DOHH2 (cell line): Measurements from ENCODE around the gene GRIN2A.

Source experiments
- H3F3A ChIP-seq: fragments of 200-600 bp; sonication (generic), shearing (Covaris generic); 2 replicates; pipeline ENCODE4 v1.6.0; 2016; ENCODE audit warnings: antibody characterized with exemption, mild to moderate bottlenecking; ENCODE audit not compliant: control insufficient read depth, insufficient read depth
- H3K27ac ChIP-seq: fragments of 200-600 bp; sonication (generic); 2 replicates; pipeline ENCODE4 v1.5.1; 2014; ENCODE audit warnings: low read depth, mild to moderate bottlenecking, low read length, moderate library complexity
- H3K27me3 ChIP-seq: fragments of 200-600 bp; sonication (generic); 2 replicates; pipeline ENCODE4 v1.6.1; 2014; ENCODE audit warnings: mild to moderate bottlenecking, low read length, mixed read lengths; ENCODE audit not compliant: control insufficient read depth
- H3K36me3 ChIP-seq: fragments of 200-600 bp; sonication (generic); 2 replicates; pipeline ENCODE4 v1.6.1; 2014; ENCODE audit warnings: mild to moderate bottlenecking, low read length, moderate library complexity, mixed read lengths; ENCODE audit not compliant: control insufficient read depth
- H3K4me1 ChIP-seq: fragments of 200-600 bp; sonication (generic); 2 replicates; pipeline ENCODE4 v1.6.1; 2014; ENCODE audit warnings: mild to moderate bottlenecking, low read length, mixed read lengths; ENCODE audit not compliant: control insufficient read depth
- H3K4me2 ChIP-seq: fragments of 200-600 bp; sonication (generic); 2 replicates; pipeline ENCODE4 v1.6.0; 2014; ENCODE audit warnings: mild to moderate bottlenecking, low read length, moderate library complexity
- H3K4me3 ChIP-seq: fragments of 200-600 bp; sonication (generic); 2 replicates; pipeline ENCODE4 v1.5.1; 2014; ENCODE audit warnings: mild to moderate bottlenecking, low read length, mixed read lengths
- H3K79me2 ChIP-seq: fragments of 200-600 bp; sonication (generic); 2 replicates; pipeline ENCODE4 v1.6.1; 2014; ENCODE audit warnings: mild to moderate bottlenecking, low read length, mixed read lengths; ENCODE audit not compliant: control insufficient read depth
- H3K9me2 ChIP-seq: fragments of 200-600 bp; sonication (generic); replicated peaks from 2 replicates; pipeline ENCODE4 v1.6.1; 2014; ENCODE audit warnings: mild to moderate bottlenecking, low read length, mixed read lengths; ENCODE audit not compliant: control insufficient read depth
- H3K9me3 ChIP-seq: fragments of 200-600 bp; sonication (generic); 2 replicates; pipeline ENCODE4 v1.6.1; 2014; ENCODE audit warnings: antibody characterized with exemption, low read length, mixed read lengths; ENCODE audit not compliant: control insufficient read depth, insufficient read depth
- H4K20me1 ChIP-seq: fragments of 200-600 bp; sonication (generic); 2 replicates; pipeline ENCODE4 v1.6.0; 2014; ENCODE audit warnings: low read depth, mild to moderate bottlenecking, antibody characterized with exemption, low read length, moderate library complexity; ENCODE audit not compliant: control insufficient read depth, insufficient read depth
- EZH2phosphoT487 ChIP-seq: fragments of 200-600 bp; sonication (generic); IDR thresholded peaks from 2 replicates; pipeline ENCODE4 v1.6.1; 2017; ENCODE audit warnings: borderline replicate concordance, mild to moderate bottlenecking, antibody characterized with exemption, low read length, moderate library complexity, mixed read lengths
- TF ChIP-seq, protein P1 (sequence below): fragments of 200-600 bp; sonication (generic); IDR thresholded peaks from one replicate; pipeline ENCODE4 v1.5.1; 2014; ENCODE audit warnings: antibody characterized with exemption, mild to moderate bottlenecking, low read depth, low read length; ENCODE audit not compliant: poor library complexity, severe bottlenecking

GRIN2A gene

DNA sequence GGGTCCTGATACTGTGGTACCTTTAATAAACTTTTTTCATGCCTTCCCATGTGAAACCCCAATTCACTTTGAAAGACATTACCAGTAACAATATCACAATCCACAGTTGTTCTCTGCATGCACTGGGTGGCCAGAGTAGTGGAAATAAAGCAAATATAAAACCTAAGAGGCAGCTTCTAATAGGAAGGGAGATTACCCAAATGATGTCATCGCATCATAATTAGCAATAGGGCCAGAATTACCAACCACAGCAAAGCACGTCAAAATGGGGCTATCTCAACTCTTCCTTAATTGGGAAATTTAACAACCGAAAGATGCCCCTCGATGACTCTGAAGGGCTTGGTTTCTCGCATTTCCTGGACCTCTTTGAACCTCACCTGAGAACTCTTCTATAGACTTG is 224.8 kb downstream of the GRIN2A start:
- H3K27ac ChIP-seq: no peak overlapping the region

GRCh38 chr16:9957002-9957401 is 225.2 kb downstream of the GRIN2A start:
- TF ChIP-seq EZH2phosphoT487: no peak
- TF ChIP-seq, protein P1, sequence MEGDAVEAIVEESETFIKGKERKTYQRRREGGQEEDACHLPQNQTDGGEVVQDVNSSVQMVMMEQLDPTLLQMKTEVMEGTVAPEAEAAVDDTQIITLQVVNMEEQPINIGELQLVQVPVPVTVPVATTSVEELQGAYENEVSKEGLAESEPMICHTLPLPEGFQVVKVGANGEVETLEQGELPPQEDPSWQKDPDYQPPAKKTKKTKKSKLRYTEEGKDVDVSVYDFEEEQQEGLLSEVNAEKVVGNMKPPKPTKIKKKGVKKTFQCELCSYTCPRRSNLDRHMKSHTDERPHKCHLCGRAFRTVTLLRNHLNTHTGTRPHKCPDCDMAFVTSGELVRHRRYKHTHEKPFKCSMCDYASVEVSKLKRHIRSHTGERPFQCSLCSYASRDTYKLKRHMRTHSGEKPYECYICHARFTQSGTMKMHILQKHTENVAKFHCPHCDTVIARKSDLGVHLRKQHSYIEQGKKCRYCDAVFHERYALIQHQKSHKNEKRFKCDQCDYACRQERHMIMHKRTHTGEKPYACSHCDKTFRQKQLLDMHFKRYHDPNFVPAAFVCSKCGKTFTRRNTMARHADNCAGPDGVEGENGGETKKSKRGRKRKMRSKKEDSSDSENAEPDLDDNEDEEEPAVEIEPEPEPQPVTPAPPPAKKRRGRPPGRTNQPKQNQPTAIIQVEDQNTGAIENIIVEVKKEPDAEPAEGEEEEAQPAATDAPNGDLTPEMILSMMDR: no peak
- no peak overlapping the region for H3K27ac ChIP-seq
- H3K9me2 ChIP-seq: no peaks in the 10 kb centered on the region
- H4K20me1 ChIP-seq: no peaks in the 10 kb centered on the region
- no peaks in the 10 kb centered on the region for H3K79me2 ChIP-seq
- H3K9me3 ChIP-seq: no peaks in the 10 kb centered on the region
- H3K4me2 ChIP-seq: no peak overlapping the region
- no peaks in the 10 kb centered on the region for H3F3A ChIP-seq
- H3K4me1 ChIP-seq: no peaks in the 10 kb centered on the region
- H3K27me3 ChIP-seq: no peaks in the 10 kb centered on the region
- no peak overlapping the region for H3K4me3 ChIP-seq
- H3K36me3 ChIP-seq: no peaks in the 10 kb centered on the region

More for the DNA sequence above, 224.8 kb downstream of the GRIN2A start:
- Histone ChIP-seq H3K9me2 (no peaks in the 10 kb centered on the region), H3F3A (no peaks in the 10 kb centered on the region), H3K27me3 (no peaks in the 10 kb centered on the region), H3K4me2 (no peak overlapping the region), H3K9me3 (no peaks in the 10 kb centered on the region), H3K4me1 (no peaks in the 10 kb centered on the region), H3K4me3 (no peak overlapping the region), H3K79me2 (no peaks in the 10 kb centered on the region), H3K36me3 (no peaks in the 10 kb centered on the region), H4K20me1 (no peaks in the 10 kb centered on the region)
- TF ChIP-seq EZH2phosphoT487: no peak
- TF ChIP-seq, protein P1: no peak

- no peak for TF ChIP-seq EZH2phosphoT487
- TF ChIP-seq, protein P1: no peak
- no peak overlapping the region for H3K27ac ChIP-seq
- H3K27me3 ChIP-seq: no peaks in the 10 kb centered on the region
- H3K9me3 ChIP-seq: no peaks in the 10 kb centered on the region
- H3K36me3 ChIP-seq: no peaks in the 10 kb centered on the region
- no peaks in the 10 kb centered on the region for H3F3A ChIP-seq
- H3K4me1 ChIP-seq: no peaks in the 10 kb centered on the region
- H3K9me2 ChIP-seq: no peaks in the 10 kb centered on the region
- no peaks in the 10 kb centered on the region for H3K79me2 ChIP-seq
- H3K4me3 ChIP-seq: no peak overlapping the region
- H3K4me2 ChIP-seq: no peak overlapping the region
- H4K20me1 ChIP-seq: no peaks in the 10 kb centered on the region
Observed at GRCh38 chr16:9955677-9956076, 226.6 kb downstream of the GRIN2A start.
